Tibial nerve (tissue), 4 donors: ENCODE measurements around the gene RNF40.

Experiments used
- EP300 ChIP-seq, 2 donors: sonication (generic); formaldehyde crosslinking; IDR thresholded peaks; one replicate each; pipeline ENCODE4 v1.6.1; 2017; ENCODE audit warnings: antibody characterized with exemption in 2 of 2, mild to moderate bottlenecking in 1 of 2
- TF ChIP-seq, protein P1 (sequence below), 5 experiments: fragments of 200-600 bp in 3 of 5; fragments of 450-650 bp in 2 of 5; sonication (generic) in 3 of 5; IDR thresholded peaks; one replicate each; pipeline ENCODE4 v1.5.1; 2016 to 2019; ENCODE audit warnings: antibody characterized with exemption in 5 of 5, mild to moderate bottlenecking in 3 of 5, moderate library complexity in 2 of 5

DNA sequence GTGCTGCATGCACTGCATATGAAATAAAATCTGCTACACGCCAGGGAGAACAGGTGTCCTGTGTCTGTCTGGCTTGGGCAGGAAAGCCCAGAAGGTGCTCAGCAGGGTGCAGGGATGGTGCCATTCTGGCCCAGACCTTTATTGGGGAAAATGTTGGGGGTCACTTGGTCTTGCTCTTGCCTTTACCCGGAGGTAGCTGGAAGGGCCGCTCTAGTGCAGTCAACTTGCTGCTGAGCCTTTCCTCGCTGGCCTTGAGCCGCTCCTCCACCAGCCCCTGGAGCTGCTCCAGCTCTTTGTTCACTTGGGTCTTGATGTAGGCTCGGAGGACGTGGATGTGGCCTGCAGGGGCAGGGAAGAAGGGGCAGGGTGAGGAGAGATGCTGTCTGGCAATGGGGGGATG lies 4.8 kb upstream of the RNF40 start:
- TF ChIP-seq, protein P1, sequence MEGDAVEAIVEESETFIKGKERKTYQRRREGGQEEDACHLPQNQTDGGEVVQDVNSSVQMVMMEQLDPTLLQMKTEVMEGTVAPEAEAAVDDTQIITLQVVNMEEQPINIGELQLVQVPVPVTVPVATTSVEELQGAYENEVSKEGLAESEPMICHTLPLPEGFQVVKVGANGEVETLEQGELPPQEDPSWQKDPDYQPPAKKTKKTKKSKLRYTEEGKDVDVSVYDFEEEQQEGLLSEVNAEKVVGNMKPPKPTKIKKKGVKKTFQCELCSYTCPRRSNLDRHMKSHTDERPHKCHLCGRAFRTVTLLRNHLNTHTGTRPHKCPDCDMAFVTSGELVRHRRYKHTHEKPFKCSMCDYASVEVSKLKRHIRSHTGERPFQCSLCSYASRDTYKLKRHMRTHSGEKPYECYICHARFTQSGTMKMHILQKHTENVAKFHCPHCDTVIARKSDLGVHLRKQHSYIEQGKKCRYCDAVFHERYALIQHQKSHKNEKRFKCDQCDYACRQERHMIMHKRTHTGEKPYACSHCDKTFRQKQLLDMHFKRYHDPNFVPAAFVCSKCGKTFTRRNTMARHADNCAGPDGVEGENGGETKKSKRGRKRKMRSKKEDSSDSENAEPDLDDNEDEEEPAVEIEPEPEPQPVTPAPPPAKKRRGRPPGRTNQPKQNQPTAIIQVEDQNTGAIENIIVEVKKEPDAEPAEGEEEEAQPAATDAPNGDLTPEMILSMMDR (IDR thresholded peaks at IDR 0.05) = no peak
- TF ChIP-seq EP300 (IDR thresholded peaks at IDR 0.05) = no peak
